ENCODE measurements around the gene PRAMEF13.
A peak's percentile ranks its signal among the peaks of the same experiment; 100 is the strongest.
"Not testable (repeated sequence)": the region's sequence is repeated elsewhere in the genome, so short reads cannot be mapped to it uniquely, and the experiment has no call there.

The PRAMEF13 gene, protein sequence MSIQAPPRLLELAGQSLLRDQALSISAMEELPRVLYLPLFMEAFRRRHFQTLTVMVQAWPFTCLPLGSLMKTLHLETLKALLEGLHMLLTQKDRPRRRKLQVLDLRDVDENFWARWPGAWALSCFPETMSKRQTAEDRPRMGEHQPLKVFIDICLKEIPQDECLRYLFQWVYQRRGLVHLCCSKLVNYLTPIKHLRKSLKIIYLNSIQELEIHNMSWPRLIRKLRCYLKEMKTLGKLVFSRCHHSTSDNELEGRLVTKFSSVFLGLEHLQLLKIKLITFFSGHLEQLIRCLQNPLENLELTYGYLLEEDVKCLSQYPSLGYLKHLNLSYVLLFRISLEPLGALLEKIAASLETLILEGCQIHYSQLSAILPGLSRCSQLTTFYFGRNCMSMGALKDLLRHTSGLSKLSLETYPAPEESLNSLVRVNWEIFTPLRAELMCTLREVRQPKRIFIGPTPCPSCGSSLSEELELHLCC

GRCh38 chr1:13201309-13201708 is at the start of gene PRAMEF13:
Gene PRAMEF13 (minus strand): TSS chr1:13201409. CDS start chr1:13199589, 1,820 bp downstream.
- TF ChIP-seq, protein P1, sequence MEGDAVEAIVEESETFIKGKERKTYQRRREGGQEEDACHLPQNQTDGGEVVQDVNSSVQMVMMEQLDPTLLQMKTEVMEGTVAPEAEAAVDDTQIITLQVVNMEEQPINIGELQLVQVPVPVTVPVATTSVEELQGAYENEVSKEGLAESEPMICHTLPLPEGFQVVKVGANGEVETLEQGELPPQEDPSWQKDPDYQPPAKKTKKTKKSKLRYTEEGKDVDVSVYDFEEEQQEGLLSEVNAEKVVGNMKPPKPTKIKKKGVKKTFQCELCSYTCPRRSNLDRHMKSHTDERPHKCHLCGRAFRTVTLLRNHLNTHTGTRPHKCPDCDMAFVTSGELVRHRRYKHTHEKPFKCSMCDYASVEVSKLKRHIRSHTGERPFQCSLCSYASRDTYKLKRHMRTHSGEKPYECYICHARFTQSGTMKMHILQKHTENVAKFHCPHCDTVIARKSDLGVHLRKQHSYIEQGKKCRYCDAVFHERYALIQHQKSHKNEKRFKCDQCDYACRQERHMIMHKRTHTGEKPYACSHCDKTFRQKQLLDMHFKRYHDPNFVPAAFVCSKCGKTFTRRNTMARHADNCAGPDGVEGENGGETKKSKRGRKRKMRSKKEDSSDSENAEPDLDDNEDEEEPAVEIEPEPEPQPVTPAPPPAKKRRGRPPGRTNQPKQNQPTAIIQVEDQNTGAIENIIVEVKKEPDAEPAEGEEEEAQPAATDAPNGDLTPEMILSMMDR (IDR thresholded peaks at IDR 0.05) = not testable (repeated sequence)

- TF ChIP-seq, protein P1 (IDR thresholded peaks at IDR 0.05) = peak; percentile 72
Observed at GRCh38 chr1:13228343-13228781, 27.2 kb upstream of the PRAMEF13 start.

GRCh38 chr1:13225675-13226204 is 24.5 kb upstream of the PRAMEF13 start, which contains the start of gene PRAMEF18:
Gene PRAMEF18 (minus strand): TSS chr1:13226154. CDS start chr1:13226106, 48 bp downstream.
- TF ChIP-seq, protein P1 (IDR thresholded peaks at IDR 0.05) = not testable (repeated sequence)

DNA sequence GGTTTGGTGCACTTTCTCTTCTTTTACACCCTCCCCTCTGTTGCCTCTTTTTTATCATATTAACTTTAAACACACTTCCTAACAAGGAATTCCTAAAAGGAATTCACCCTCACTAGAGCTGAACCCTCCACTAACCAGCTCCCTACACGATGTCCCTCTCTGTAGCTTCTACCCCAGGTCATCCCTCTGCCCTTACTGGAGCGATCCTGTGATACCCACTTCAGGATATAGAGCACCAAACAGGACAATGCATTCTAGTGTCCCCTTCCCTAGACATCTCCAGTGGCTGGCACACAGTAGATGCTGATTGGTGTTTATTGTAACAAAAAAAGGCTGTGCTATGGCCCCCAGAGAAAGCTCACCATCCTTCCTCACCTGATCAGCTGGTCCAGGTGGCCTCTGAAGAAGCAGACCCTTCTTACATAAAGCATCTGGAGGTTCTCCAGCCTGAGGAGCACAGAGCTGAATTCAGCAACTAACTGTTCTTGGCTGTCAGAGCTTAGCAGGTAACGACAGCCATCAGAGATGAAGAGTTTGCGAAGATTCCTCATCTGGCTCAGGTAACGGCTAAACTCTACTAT is 23.4 kb upstream of the PRAMEF13 start:
- TF ChIP-seq, protein P1 (IDR thresholded peaks at IDR 0.05) = no peak

- TF ChIP-seq, protein P1 (IDR thresholded peaks at IDR 0.05) = not testable (repeated sequence)
Observed at GRCh38 chr1:13171548-13171947, 29.7 kb downstream of the PRAMEF13 start, which contains the start of gene PRAMEF9. Gene PRAMEF9 (plus strand): TSS chr1:13171848. CDS start chr1:13175281, 3,433 bp downstream.

DNA sequence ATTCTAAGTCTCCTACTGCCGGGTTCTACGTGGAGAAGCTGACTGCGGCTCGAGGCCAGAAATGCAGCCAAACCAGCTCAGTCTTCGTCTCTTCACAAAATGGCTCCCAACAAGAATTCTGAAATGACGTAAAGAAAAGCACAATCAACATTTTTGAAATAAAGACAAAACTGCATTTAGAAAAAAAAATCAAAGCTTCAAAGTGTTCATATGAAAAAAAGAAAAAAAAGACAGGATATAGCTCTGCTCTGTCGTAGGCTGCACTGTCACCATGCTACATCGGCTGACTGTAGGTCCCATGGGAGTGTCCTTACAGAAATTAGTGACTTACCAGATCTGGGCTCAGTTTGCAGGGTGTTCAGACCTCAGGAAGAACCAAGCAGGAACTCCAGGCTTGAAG is 35.7 kb downstream of the PRAMEF13 start, which contains the start of gene HNRNPCL4:
HNRNPCL4 (minus strand) TSS at position 101 of the 400 bp plus-strand sequence. CDS start 164 bp downstream, outside the sequence.
- TF ChIP-seq, protein P1 (IDR thresholded peaks at IDR 0.05) = not testable (repeated sequence)

- TF ChIP-seq, protein P1 (IDR thresholded peaks at IDR 0.05) = not testable (repeated sequence)
Observed at GRCh38 chr1:13155909-13156308, 45.3 kb downstream of the PRAMEF13 start, which contains the start of gene PRAMEF26. Gene PRAMEF26 (minus strand): TSS chr1:13156009. CDS start chr1:13153095, 2,914 bp downstream.
